BLaER1 treated with 17β-estradiol and CSF1 and Interleukin-3, amounts not matched to agents 10 nM and 100 nM (cell line): ENCODE measurements around the gene PDZD8.

Source experiments
- H3K27ac ChIP-seq, 11 experiments: shearing (Covaris generic); formaldehyde crosslinking; 2 replicates each; pipeline ENCODE4 v1.8.1; 2022
- H3K27me3 ChIP-seq, 11 experiments: shearing (Covaris generic); formaldehyde crosslinking; 2 replicates each; pipeline ENCODE4 v1.8.1; 2022
- H3K36me3 ChIP-seq, 11 experiments: shearing (Covaris generic); formaldehyde crosslinking; 2 replicates each; pipeline ENCODE4 v1.8.1; 2022
- H3K4me1 ChIP-seq, 10 experiments: shearing (Covaris generic); formaldehyde crosslinking; 2 replicates each; pipeline ENCODE4 v1.8.1; 2022
- H3K4me2 ChIP-seq, 11 experiments: shearing (Covaris generic); formaldehyde crosslinking; 2 replicates each; pipeline ENCODE4 v1.8.1; 2022
- H3K4me3 ChIP-seq, 10 experiments: shearing (Covaris generic); formaldehyde crosslinking; 2 replicates each; pipeline ENCODE4 v1.8.1; 2022
- H3K9ac ChIP-seq, 11 experiments: shearing (Covaris generic); formaldehyde crosslinking; 2 replicates each; pipeline ENCODE4 v1.8.1; 2022
- H3K9me3 ChIP-seq, 11 experiments: shearing (Covaris generic); formaldehyde crosslinking; replicated peaks in 1 of 11; 2 replicates each; pipeline ENCODE4 v1.8.1; 2022
- H4K20me1 ChIP-seq, 11 experiments: shearing (Covaris generic); formaldehyde crosslinking; 2 replicates each; pipeline ENCODE4 v1.8.1; 2022
- Cebpa-rat ChIP-seq, 11 experiments: shearing (Covaris generic); IDR thresholded peaks; 2 replicates each; pipeline ENCODE4 v1.8.1; 2022

The PDZD8 gene

GRCh38 chr10:117360016-117360415, 15.2 kb downstream of the PDZD8 start:
- H3K27ac ChIP-seq = no peak overlapping the region
- H3K9me3 ChIP-seq = no peaks in the 10 kb centered on the region
- no peak overlapping the region for H3K4me2 ChIP-seq
- no peak overlapping the region for H3K9ac ChIP-seq
- TF ChIP-seq Cebpa-rat (IDR thresholded peaks at IDR 0.05) = no peak
- peaks cover 0 to 18% (median 4%) of the 10 kb centered on the region in 11 experiments; a peak in 7 of 22 replicates for H3K36me3 ChIP-seq
- H4K20me1 ChIP-seq = peaks cover 25 to 100% (median 94%) of the 10 kb centered on the region in 11 experiments; a peak in 21 of 22 replicates
- no peaks in the 10 kb centered on the region for H3K27me3 ChIP-seq
- H3K4me1 ChIP-seq = peaks cover 4 to 28% (median 14%) of the 10 kb centered on the region in 10 experiments; a peak in 19 of 20 replicates
- H3K4me3 ChIP-seq = no peak overlapping the region

GRCh38 chr10:117355072-117355471, 20.2 kb downstream of the PDZD8 start:
- Histone ChIP-seq H3K36me3 (peaks cover 0 to 41% (median 12%) of the 10 kb centered on the region in 11 experiments; a peak in 14 of 22 replicates), H3K4me1 (peaks cover 13 to 55% (median 26%) of the 10 kb centered on the region in 10 experiments), H3K9me3 (0 out of 22 replicates have a peak, but pooled peaks cover 0 to 4% (median 0%) of the 10 kb centered on the region in 11 experiments), H4K20me1 (peaks cover 14 to 100% (median 79%) of the 10 kb centered on the region in 11 experiments; a peak in 20 of 22 replicates), H3K9ac (no peak overlapping the region), H3K27me3 (no peaks in the 10 kb centered on the region), H3K27ac (no peak overlapping the region), H3K4me2 (peak overlapping the region in 6 of 11 experiments; percentile 9 to 74 (median 23); a peak in 6 of 22 replicates), H3K4me3 (no peak overlapping the region)
- TF ChIP-seq Cebpa-rat (IDR thresholded peaks at IDR 0.05) = no peak

GRCh38 chr10:117353684-117354083, 21.6 kb downstream of the PDZD8 start:
- no peak overlapping the region for H3K4me3 ChIP-seq
- peak overlapping the region in 4 of 11 experiments; percentile 16 to 64 (median 26); a peak in 6 of 22 replicates for H3K27ac ChIP-seq
- H3K4me1 ChIP-seq = peaks cover 13 to 68% (median 26%) of the 10 kb centered on the region in 10 experiments
- 0 out of 22 replicates have a peak, but pooled peaks cover 0 to 4% (median 0%) of the 10 kb centered on the region in 11 experiments for H3K9me3 ChIP-seq
- H4K20me1 ChIP-seq = peaks cover 9 to 100% (median 79%) of the 10 kb centered on the region in 11 experiments; a peak in 20 of 22 replicates
- peak overlapping the region in 1 of 11 experiments; percentile 9; a peak in 1 of 22 replicates for H3K9ac ChIP-seq
- no peak for TF ChIP-seq Cebpa-rat (IDR thresholded peaks at IDR 0.05)
- peak overlapping the region; percentile 49 to 74 (median 60) for H3K4me2 ChIP-seq
- peaks cover 0 to 30% (median 9%) of the 10 kb centered on the region in 11 experiments; a peak in 13 of 22 replicates for H3K36me3 ChIP-seq
- no peaks in the 10 kb centered on the region for H3K27me3 ChIP-seq

GRCh38 chr10:117352724-117353123, 22.5 kb downstream of the PDZD8 start:
- H3K9me3 ChIP-seq = 0 out of 22 replicates have a peak, but pooled peaks cover 0 to 4% (median 0%) of the 10 kb centered on the region in 11 experiments
- no peak overlapping the region for H3K4me3 ChIP-seq
- H3K27me3 ChIP-seq = no peaks in the 10 kb centered on the region
- H4K20me1 ChIP-seq = peaks cover 9 to 100% (median 79%) of the 10 kb centered on the region in 11 experiments; a peak in 21 of 22 replicates
- 0 out of 22 replicates have a peak overlapping the region, but pooled peaks of 1 of the 11 experiments have one; percentile 23 for H3K27ac ChIP-seq
- H3K4me1 ChIP-seq = peaks cover 13 to 68% (median 26%) of the 10 kb centered on the region in 10 experiments
- H3K4me2 ChIP-seq = peak overlapping the region in 3 of 11 experiments; percentile 14 to 61 (median 15); a peak in 3 of 22 replicates
- peaks cover 0 to 23% (median 9%) of the 10 kb centered on the region in 11 experiments; a peak in 14 of 22 replicates for H3K36me3 ChIP-seq
- no peak for TF ChIP-seq Cebpa-rat (IDR thresholded peaks at IDR 0.05)
- no peak overlapping the region for H3K9ac ChIP-seq

GRCh38 chr10:117351996-117352395, 23.2 kb downstream of the PDZD8 start:
- 0 out of 22 replicates have a peak overlapping the region, but pooled peaks of 2 of the 11 experiments have one; percentile 19 to 58 for H3K4me2 ChIP-seq
- H3K27me3 ChIP-seq = no peaks in the 10 kb centered on the region
- peaks cover 13 to 68% (median 26%) of the 10 kb centered on the region in 10 experiments for H3K4me1 ChIP-seq
- 0 out of 22 replicates have a peak, but pooled peaks cover 0 to 4% (median 0%) of the 10 kb centered on the region in 11 experiments for H3K9me3 ChIP-seq
- H3K9ac ChIP-seq = no peak overlapping the region
- H3K36me3 ChIP-seq = peaks cover 0 to 23% (median 9%) of the 10 kb centered on the region in 11 experiments; a peak in 14 of 22 replicates
- no peak overlapping the region for H3K27ac ChIP-seq
- peaks cover 6 to 100% (median 79%) of the 10 kb centered on the region in 11 experiments; a peak in 21 of 22 replicates for H4K20me1 ChIP-seq
- TF ChIP-seq Cebpa-rat (IDR thresholded peaks at IDR 0.05) = no peak
- H3K4me3 ChIP-seq = no peak overlapping the region

- peaks cover 13 to 68% (median 26%) of the 10 kb centered on the region in 10 experiments for H3K4me1 ChIP-seq
- TF ChIP-seq Cebpa-rat (IDR thresholded peaks at IDR 0.05) = no peak
- no peak overlapping the region for H3K4me3 ChIP-seq
These were observed 23.7 kb downstream of the PDZD8 start for GRCh38 chr10:117351558-117351957.

GRCh38 chr10:117350909-117351308, 24.3 kb downstream of the PDZD8 start:
- no peak for TF ChIP-seq Cebpa-rat (IDR thresholded peaks at IDR 0.05)
- Histone ChIP-seq H4K20me1 (peaks cover 11 to 100% (median 85%) of the 10 kb centered on the region in 11 experiments; a peak in 21 of 22 replicates), H3K4me2 (peak overlapping the region in 4 of 11 experiments; percentile 19 to 65 (median 44); a peak in 8 of 22 replicates), H3K27me3 (no peaks in the 10 kb centered on the region), H3K36me3 (peaks cover 0 to 23% (median 9%) of the 10 kb centered on the region in 11 experiments; a peak in 14 of 22 replicates), H3K9me3 (0 out of 22 replicates have a peak, but pooled peaks cover 0 to 4% (median 0%) of the 10 kb centered on the region in 11 experiments), H3K9ac (no peak overlapping the region), H3K4me1 (peaks cover 13 to 71% (median 26%) of the 10 kb centered on the region in 10 experiments), H3K4me3 (no peak overlapping the region), H3K27ac (peak overlapping the region in 2 of 11 experiments; percentile 6 to 13; a peak in 2 of 22 replicates)

More at GRCh38 chr10:117351558-117351957, 23.7 kb downstream of the PDZD8 start:
- H3K36me3 ChIP-seq = peaks cover 0 to 23% (median 9%) of the 10 kb centered on the region in 11 experiments; a peak in 14 of 22 replicates
- peak overlapping the region in 3 of 11 experiments; percentile 19 to 65 (median 58); a peak in 5 of 22 replicates for H3K4me2 ChIP-seq
- H3K9ac ChIP-seq = no peak overlapping the region
- H3K27me3 ChIP-seq = no peaks in the 10 kb centered on the region
- peak overlapping the region in 2 of 11 experiments; percentile 6 to 13; a peak in 2 of 22 replicates for H3K27ac ChIP-seq
- H3K9me3 ChIP-seq = 0 out of 22 replicates have a peak, but pooled peaks cover 0 to 4% (median 0%) of the 10 kb centered on the region in 11 experiments
- H4K20me1 ChIP-seq = peaks cover 9 to 100% (median 79%) of the 10 kb centered on the region in 11 experiments; a peak in 21 of 22 replicates

- Histone ChIP-seq H3K4me2 (no peak overlapping the region), H3K36me3 (peaks cover 0 to 34% (median 17%) of the 10 kb centered on the region in 11 experiments; a peak in 14 of 22 replicates), H3K9ac (no peak overlapping the region), H3K4me1 (peaks cover 0 to 60% (median 5%) of the 10 kb centered on the region in 10 experiments; a peak in 10 of 20 replicates), H3K4me3 (no peak overlapping the region), H3K27me3 (no peaks in the 10 kb centered on the region), H4K20me1 (peaks cover 23 to 100% (median 87%) of the 10 kb centered on the region in 11 experiments; a peak in 21 of 22 replicates), H3K27ac (no peak overlapping the region), H3K9me3 (peaks cover 0 to 4% (median 0%) of the 10 kb centered on the region in 11 experiments; a peak in 1 of 22 replicates)
- TF ChIP-seq Cebpa-rat (IDR thresholded peaks at IDR 0.05) = no peak
These were observed 27.0 kb downstream of the PDZD8 start for GRCh38 chr10:117348236-117348635.
